Vagina (tissue), 2 donors: ENCODE data around the gene KDM4B. TPM values are rescaled to one million over a fixed set of nuclear protein-coding genes. Genes with fewer than 3 reads are reported as not detected.

Experiments used
- DNase-seq, 2 donors: peaks; one replicate each; pipeline ENCODE4 v3.0.0-alpha.2; 2017; ENCODE audit errors: extremely low spot score in 2 of 2
- H3K27ac ChIP-seq: fragments of 200-600 bp; sonication (generic); one replicate; pipeline ENCODE4 v1.5.1; 2019
- H3K27me3 ChIP-seq: fragments of 200-600 bp; sonication (generic); one replicate; pipeline ENCODE4 v1.5.1; 2019
- H3K36me3 ChIP-seq, 2 donors: fragments of 200-600 bp; sonication (generic); one replicate each; pipeline ENCODE4 v1.5.1; 2017 to 2019
- H3K4me1 ChIP-seq: fragments of 200-600 bp; sonication (generic); one replicate; pipeline ENCODE4 v1.5.1; 2019
- H3K4me3 ChIP-seq, 2 donors: fragments of 200-600 bp; sonication (generic); 1 replicate in 1 of 2; 2 replicates in 1 of 2; pipeline ENCODE4 v1.5.1; 2016 to 2019
- H3K9me3 ChIP-seq: fragments of 200-600 bp; sonication (generic); one replicate; pipeline ENCODE4 v1.5.1; 2019
- CTCF ChIP-seq, 3 experiments: fragments of 450-650 bp in 2 of 3; fragments of 200-600 bp in 1 of 3; sonication (generic) in 1 of 3; IDR thresholded peaks; one replicate each; pipeline ENCODE4 v1.5.1; 2017 to 2019; ENCODE audit warnings: antibody characterized with exemption in 3 of 3, mild to moderate bottlenecking in 2 of 3, moderate library complexity in 2 of 3
- POLR2A ChIP-seq, 2 donors: fragments of 450-650 bp; IDR thresholded peaks; one replicate each; pipeline ENCODE4 v1.6.1; 2017; ENCODE audit warnings: antibody characterized with exemption in 2 of 2, mild to moderate bottlenecking in 2 of 2, moderate library complexity in 2 of 2
- POLR2AphosphoS5 ChIP-seq, 2 donors: sonication (generic); formaldehyde crosslinking; IDR thresholded peaks; one replicate each; pipeline ENCODE4 v1.9.0; 2017; ENCODE audit warnings: antibody characterized with exemption in 2 of 2, mild to moderate bottlenecking in 2 of 2, low read depth in 1 of 2; ENCODE audit not compliant: insufficient read depth in 1 of 2
- intact Hi-C: fragments of 100-400 bp; cut with DNase I; formaldehyde crosslinking; loops from one replicate; pipeline ENCODE4 v1.15.1; 2023
- total RNA-seq: library from RNA; depleted of rRNA; stranded (reverse); fragments of >200 nt; gene quantifications from one replicate; pipeline ENCODE4 v1.2.3, GENCODE V29; 2016

KDM4B gene
- total RNA-seq, 1 donor from 2014 or later: 59.7 TPM

- no peak for DNase-seq
- peaks cover 91% of the 10 kb centered on the region for H3K4me1 ChIP-seq
- H3K27me3 ChIP-seq: no peaks in the 10 kb centered on the region
- intact Hi-C loops: no loop called here
- H3K4me3 ChIP-seq: no peak overlapping the region
- H3K27ac ChIP-seq: peak overlapping the region; percentile 2
- no peaks in the 10 kb centered on the region for H3K36me3 ChIP-seq
- no peaks in the 10 kb centered on the region for H3K9me3 ChIP-seq
- TF ChIP-seq POLR2AphosphoS5 (IDR thresholded peaks at IDR 0.05; ENCODE audit: insufficient read depth in 1 of 2, low read depth in 1 of 2): no peak
Observed at GRCh38 chr19:4983346-4984105, 14.6 kb downstream of the KDM4B start.

GRCh38 chr19:4984106-4984380 is 15.1 kb downstream of the KDM4B start:
- Histone ChIP-seq H3K27ac (no peak overlapping the region), H3K4me1 (peaks cover 91% of the 10 kb centered on the region), H3K9me3 (no peaks in the 10 kb centered on the region), H3K36me3 (no peaks in the 10 kb centered on the region), H3K4me3 (no peak overlapping the region), H3K27me3 (no peaks in the 10 kb centered on the region)
- intact Hi-C loops: no loop called here
- TF ChIP-seq CTCF (IDR thresholded peaks at IDR 0.05) (no peak), POLR2A (IDR thresholded peaks at IDR 0.05) (no peak), POLR2AphosphoS5 (IDR thresholded peaks at IDR 0.05; ENCODE audit: insufficient read depth in 1 of 2, low read depth in 1 of 2) (no peak)
- no peak for DNase-seq

DNA sequence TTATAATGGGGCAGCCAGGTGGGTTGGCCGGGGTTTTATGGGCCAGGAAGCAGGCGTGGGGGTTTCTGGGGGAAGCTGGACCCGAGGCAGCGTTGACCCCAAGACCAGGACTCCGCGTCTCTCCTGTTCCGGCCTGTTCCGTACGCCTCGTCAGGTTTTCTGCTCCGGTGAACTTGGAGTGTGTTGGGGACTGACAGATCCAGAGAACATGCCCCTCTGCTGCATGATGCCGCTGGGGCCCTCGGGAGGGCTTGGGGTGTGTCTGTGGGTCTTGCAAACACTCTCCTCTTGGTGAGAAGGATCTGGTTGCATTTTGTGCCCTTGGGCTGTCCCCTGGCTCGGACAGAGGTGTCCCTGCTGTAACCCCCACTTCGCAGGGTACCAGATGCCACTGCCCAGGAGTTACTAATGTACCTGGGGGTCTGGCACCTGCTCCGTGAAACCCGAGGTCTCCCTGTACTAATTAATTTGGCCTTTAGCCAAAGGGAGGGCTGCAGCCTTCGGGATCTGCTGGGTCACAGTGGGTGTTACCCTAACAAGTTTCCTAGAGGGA is 15.6 kb downstream of the KDM4B start:
- TF ChIP-seq POLR2AphosphoS5 (IDR thresholded peaks at IDR 0.05; ENCODE audit: insufficient read depth in 1 of 2, low read depth in 1 of 2) (no peak), POLR2A (IDR thresholded peaks at IDR 0.05) (no peak), CTCF (IDR thresholded peaks at IDR 0.05) (no peak)
- Histone ChIP-seq H3K36me3 (no peaks in the 10 kb centered on the region), H3K27me3 (no peaks in the 10 kb centered on the region), H3K9me3 (no peaks in the 10 kb centered on the region), H3K4me1 (peaks cover 91% of the 10 kb centered on the region), H3K27ac (no peak overlapping the region), H3K4me3 (no peak overlapping the region)
- DNase-seq: no peak
- intact Hi-C loops: no loop called here

DNA sequence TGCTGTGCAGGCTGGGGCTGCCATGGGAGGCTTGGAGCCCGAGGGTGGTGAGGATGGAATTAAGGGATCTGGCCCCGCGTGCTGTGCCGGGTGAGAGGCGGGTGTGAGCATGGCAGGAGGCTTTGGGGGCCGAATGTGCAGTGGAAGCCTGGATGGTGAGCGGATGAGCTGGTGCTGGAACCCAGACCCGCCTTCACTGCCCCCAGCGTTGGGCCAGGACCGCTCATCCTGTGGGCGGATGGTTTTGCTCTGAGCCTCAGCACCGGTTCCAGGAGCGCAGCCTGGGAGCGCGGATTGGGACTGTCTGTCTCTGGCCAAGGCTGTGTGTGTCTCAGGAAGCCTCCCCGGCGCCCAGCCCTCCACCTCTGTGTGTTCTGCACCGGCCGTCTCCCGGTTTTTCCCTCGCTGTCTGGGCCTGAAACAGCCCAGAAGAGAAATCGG is 16.7 kb downstream of the KDM4B start:
- intact Hi-C loops: no loop called here
- H3K4me1 ChIP-seq: peaks cover 91% of the 10 kb centered on the region
- H3K9me3 ChIP-seq: no peaks in the 10 kb centered on the region
- DNase-seq: no peak
- H3K27me3 ChIP-seq: no peaks in the 10 kb centered on the region
- no peaks in the 10 kb centered on the region for H3K36me3 ChIP-seq
- peak overlapping the region in 1 of 2 donors; percentile 14 for H3K4me3 ChIP-seq
- peak overlapping the region; percentile 69 for H3K27ac ChIP-seq
- no peak for TF ChIP-seq POLR2AphosphoS5 (IDR thresholded peaks at IDR 0.05; ENCODE audit: insufficient read depth in 1 of 2, low read depth in 1 of 2)
- TF ChIP-seq POLR2A (IDR thresholded peaks at IDR 0.05): no peak
- TF ChIP-seq CTCF (IDR thresholded peaks at IDR 0.05): no peak

DNA sequence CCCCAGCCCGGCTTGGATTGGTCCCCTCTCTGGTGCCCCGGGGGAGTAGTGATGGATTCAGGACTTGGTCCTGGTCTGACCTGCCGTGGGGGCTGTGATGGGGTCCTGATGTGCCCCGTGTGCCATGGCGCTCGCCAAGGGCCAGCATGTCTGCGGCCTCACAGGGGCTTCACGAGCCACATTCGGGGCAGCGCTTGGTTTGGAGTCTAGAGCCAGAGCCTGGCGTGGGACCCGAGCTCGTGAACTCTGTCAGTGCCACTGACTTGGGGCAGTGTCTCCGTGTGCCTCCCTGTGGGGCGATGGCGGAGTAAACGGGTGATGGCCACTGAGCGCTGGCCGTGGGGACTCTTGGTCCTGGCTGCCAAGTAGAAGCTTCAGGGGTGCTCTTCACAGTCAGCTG is 17.1 kb downstream of the KDM4B start:
- no peak for DNase-seq
- no peak overlapping the region for H3K4me3 ChIP-seq
- TF ChIP-seq CTCF (IDR thresholded peaks at IDR 0.05) (no peak), POLR2AphosphoS5 (IDR thresholded peaks at IDR 0.05; ENCODE audit: insufficient read depth in 1 of 2, low read depth in 1 of 2) (no peak), POLR2A (IDR thresholded peaks at IDR 0.05) (no peak)
- peak overlapping the region; percentile 69 for H3K27ac ChIP-seq
- no peaks in the 10 kb centered on the region for H3K27me3 ChIP-seq
- peaks cover 89% of the 10 kb centered on the region for H3K4me1 ChIP-seq
- no peaks in the 10 kb centered on the region for H3K36me3 ChIP-seq
- intact Hi-C loops: no loop called here
- H3K9me3 ChIP-seq: no peaks in the 10 kb centered on the region
